Gastroesophageal sphincter (tissue), 3 donors: Measurements from ENCODE around the gene RPTOR.

ENCODE experiments used
- CTCF ChIP-seq, 4 experiments: fragments of 200-600 bp in 2 of 4; fragments of 450-650 bp in 2 of 4; sonication (generic) in 1 of 4; IDR thresholded peaks; one replicate each; pipeline ENCODE4 v1.5.1; 2017 to 2019; ENCODE audit warnings: antibody characterized with exemption in 4 of 4, mild to moderate bottlenecking in 2 of 4, moderate library complexity in 2 of 4
- EP300 ChIP-seq: sonication (generic); formaldehyde crosslinking; IDR thresholded peaks from one replicate; pipeline ENCODE4 v1.6.1; 2017; ENCODE audit warnings: antibody characterized with exemption, mild to moderate bottlenecking

DNA sequence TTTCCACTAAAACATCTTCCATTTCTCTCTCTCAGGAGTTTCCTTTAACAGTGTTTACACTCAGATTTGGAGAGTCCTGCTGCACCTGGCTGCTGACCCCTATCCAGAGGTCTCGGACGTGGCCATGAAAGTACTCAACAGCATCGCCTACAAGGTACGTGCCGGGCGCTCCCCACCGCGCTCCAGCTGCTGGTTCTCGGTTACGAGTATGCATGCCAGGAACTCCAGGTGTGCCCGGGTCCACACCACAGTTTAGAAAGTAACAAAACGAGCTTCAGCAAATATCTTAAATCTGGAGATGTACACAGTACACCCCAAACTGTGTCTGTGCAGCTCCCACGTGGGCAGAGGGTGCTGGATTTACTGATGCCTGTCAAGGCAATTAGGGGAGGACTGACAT lies 364.1 kb downstream of the RPTOR start:
- TF ChIP-seq CTCF (IDR thresholded peaks at IDR 0.05), result no peak
- TF ChIP-seq EP300, result no peak
